CD4-positive, CD25-positive, alpha-beta regulatory T cell (primary cell): ENCODE measurements around the gene ZNF609. TPM values are rescaled to one million over a fixed set of nuclear protein-coding genes. Genes with fewer than 3 reads are reported as not detected.

Source experiments
- ATAC-seq, 2 donors: fragments of 150-1000 bp; cut with Tn5 transposase; one replicate each; pipeline ENCODE4 v1.10.0; 2021; ENCODE audit warnings: low read depth in 2 of 2, moderate number of reproducible peaks in 2 of 2, moderate library complexity in 1 of 2
- DNase-seq, 3 donors: peaks; one replicate each; pipeline versions ENCODE4 v3.0.0 to v3.0.0-alpha.2; 2012 to 2022; ENCODE audit warnings: mixed read lengths in 1 of 3
- H3K27ac ChIP-seq: one replicate; pipeline ENCODE4 v1.7.0; 2013; ENCODE audit warnings: mild to moderate bottlenecking, low read length; ENCODE audit not compliant: insufficient read depth, poor library complexity, severe bottlenecking
- H3K27me3 ChIP-seq: one replicate; pipeline ENCODE4 v1.7.0; 2013; ENCODE audit warnings: low read length; ENCODE audit not compliant: control insufficient read depth, insufficient read depth
- H3K36me3 ChIP-seq: one replicate; pipeline ENCODE4 v1.7.0; 2013; ENCODE audit warnings: mild to moderate bottlenecking, low read length, moderate library complexity; ENCODE audit not compliant: control insufficient read depth, insufficient read depth
- H3K4me1 ChIP-seq: 2 replicates; pipeline ENCODE4 v1.7.0; 2013; ENCODE audit warnings: mild to moderate bottlenecking, low read length; ENCODE audit not compliant: insufficient read depth, control insufficient read depth, poor library complexity, severe bottlenecking
- H3K4me3 ChIP-seq: one replicate; pipeline ENCODE4 v1.7.0; 2013; ENCODE audit warnings: low read depth, mild to moderate bottlenecking, low read length, moderate library complexity
- H3K9me3 ChIP-seq, 2 experiments: 1 replicate in 1 of 2; 2 replicates in 1 of 2; pipeline ENCODE4 v1.7.0; 2013; ENCODE audit warnings: low read length in 2 of 2, mild to moderate bottlenecking in 1 of 2, moderate library complexity in 1 of 2; ENCODE audit not compliant: control insufficient read depth in 2 of 2
- H3K27ac Mint-ChIP-seq, 3 donors: one replicate each; pipeline ENCODE4 v1.8.0; 2020 to 2022; ENCODE audit warnings: mild to moderate bottlenecking in 3 of 3, mixed read lengths in 3 of 3, moderate library complexity in 2 of 3
- H3K27me3 Mint-ChIP-seq: one replicate; pipeline ENCODE4 v1.8.0; 2022; ENCODE audit warnings: mild to moderate bottlenecking, mixed read lengths
- H3K36me3 Mint-ChIP-seq: one replicate; pipeline ENCODE4 v1.8.0; 2020; ENCODE audit warnings: mixed read lengths
- H3K4me1 Mint-ChIP-seq, 4 donors: one replicate each; pipeline ENCODE4 v1.8.0; 2020 to 2022; ENCODE audit warnings: mixed read lengths in 4 of 4, mild to moderate bottlenecking in 1 of 4
- H3K4me3 Mint-ChIP-seq, 4 donors: one replicate each; pipeline ENCODE4 v1.8.0; 2020 to 2022; ENCODE audit warnings: mild to moderate bottlenecking in 4 of 4, mixed read lengths in 4 of 4, moderate library complexity in 3 of 4
- H3K9me3 Mint-ChIP-seq, 7 donors: one replicate each; pipeline ENCODE4 v1.8.0; 2020 to 2022; ENCODE audit warnings: mixed read lengths in 7 of 7, mild to moderate bottlenecking in 3 of 7, moderate library complexity in 2 of 7
- polyA plus RNA-seq, 4 donors: library from polyadenylated mRNA; unstranded; fragments of 300-500 nt; fragmentation: Illumina TruSeq; gene quantifications; one replicate each; pipeline ENCODE4 v1.2.3, GENCODE V29; 2021
- total RNA-seq: library from RNA; stranded (reverse); gene quantifications from one replicate; pipeline ENCODE4 v1.2.3, GENCODE V29; 2022

Gene ZNF609
- total and polyA plus RNA-seq, 5 donors from 2014 or later: 0.64 to 39.0 (median 2.0) TPM

- Histone ChIP-seq H3K36me3 (peaks cover 17% of the 10 kb centered on the region), H3K4me3 (peak overlapping the region; percentile 84), H3K27ac (peak overlapping the region; percentile 56), H3K9me3 (no peaks in the 10 kb centered on the region), H3K27me3 (no peaks in the 10 kb centered on the region), H3K4me1 (peaks cover 37% of the 10 kb centered on the region)
- DNase-seq: peak in 1 of 3 donors; percentile 12
- Mint-ChIP-seq H3K36me3 (no peaks in the 10 kb centered on the region), H3K27ac (peak overlapping the region in 2 of 3 donors; percentile 75 to 87), H3K4me1 (peaks cover 36 to 46% (median 42%) of the 10 kb centered on the region in 4 donors), H3K4me3 (peak overlapping the region; percentile 82 to 95 (median 90)), H3K9me3 (no peaks in the 10 kb centered on the region), H3K27me3 (no peaks in the 10 kb centered on the region)
- no peak for ATAC-seq
Observed at GRCh38 chr15:64459066-64459781, 1.2 kb upstream of the ZNF609 start.

GRCh38 chr15:64460724-64461720 is 644 bp downstream of the ZNF609 start:
- no peaks in the 10 kb centered on the region for H3K36me3 ChIP-seq
- peak; percentile 36 to 37 for ATAC-seq
- H3K4me3 ChIP-seq: peak overlapping the region; percentile 92
- H3K4me1 Mint-ChIP-seq: peaks cover 44 to 58% (median 48%) of the 10 kb centered on the region in 4 donors
- peak overlapping the region; percentile 56 for H3K27ac ChIP-seq
- no peaks in the 10 kb centered on the region for H3K9me3 Mint-ChIP-seq
- peak overlapping the region; percentile 78 to 93 (median 90) for H3K27ac Mint-ChIP-seq
- peak in 2 of 3 donors; percentile 23 to 62 for DNase-seq
- H3K27me3 ChIP-seq: no peaks in the 10 kb centered on the region
- H3K27me3 Mint-ChIP-seq: no peaks in the 10 kb centered on the region
- peaks cover 46% of the 10 kb centered on the region for H3K4me1 ChIP-seq
- H3K4me3 Mint-ChIP-seq: peak overlapping the region; percentile 77 to 91 (median 90)
- H3K36me3 Mint-ChIP-seq: no peaks in the 10 kb centered on the region
- no peaks in the 10 kb centered on the region for H3K9me3 ChIP-seq

- DNase-seq (peak in 1 of 3 donors; percentile 28), ATAC-seq (peak in 1 of 2 donors; percentile 4)
- H3K4me3 ChIP-seq: peak overlapping the region; percentile 92
- no peaks in the 10 kb centered on the region for H3K27me3 Mint-ChIP-seq
- H3K36me3 Mint-ChIP-seq: peaks cover 2% of the 10 kb centered on the region
- H3K9me3 ChIP-seq: no peaks in the 10 kb centered on the region
- H3K4me3 Mint-ChIP-seq: peak overlapping the region; percentile 77 to 91 (median 90)
- no peaks in the 10 kb centered on the region for H3K27me3 ChIP-seq
- peak overlapping the region; percentile 78 to 93 (median 90) for H3K27ac Mint-ChIP-seq
- H3K4me1 Mint-ChIP-seq: peaks cover 38 to 60% (median 55%) of the 10 kb centered on the region in 4 donors
- no peaks in the 10 kb centered on the region for H3K36me3 ChIP-seq
- peak overlapping the region; percentile 53 for H3K27ac ChIP-seq
- H3K9me3 Mint-ChIP-seq: no peaks in the 10 kb centered on the region
- H3K4me1 ChIP-seq: peaks cover 46% of the 10 kb centered on the region
Observed at GRCh38 chr15:64461721-64462162, 1.4 kb downstream of the ZNF609 start.

GRCh38 chr15:64462492-64462891 is 2.1 kb downstream of the ZNF609 start:
- Mint-ChIP-seq H3K9me3 (no peaks in the 10 kb centered on the region), H3K27ac (peak overlapping the region in 1 of 3 donors; percentile 93), H3K27me3 (no peaks in the 10 kb centered on the region), H3K4me1 (peaks cover 36 to 68% (median 58%) of the 10 kb centered on the region in 4 donors), H3K4me3 (peak overlapping the region; percentile 79 to 91 (median 90)), H3K36me3 (peaks cover 8% of the 10 kb centered on the region)
- Histone ChIP-seq H3K9me3 (no peaks in the 10 kb centered on the region), H3K27me3 (no peaks in the 10 kb centered on the region), H3K4me1 (peaks cover 46% of the 10 kb centered on the region), H3K27ac (no peak overlapping the region), H3K4me3 (peak overlapping the region; percentile 92), H3K36me3 (no peaks in the 10 kb centered on the region)
- no peak for ATAC-seq
- no peak for DNase-seq

GRCh38 chr15:64464276-64465005 is 4.1 kb downstream of the ZNF609 start:
- H3K9me3 ChIP-seq: no peaks in the 10 kb centered on the region
- H3K27me3 Mint-ChIP-seq: no peaks in the 10 kb centered on the region
- H3K4me3 Mint-ChIP-seq: peak overlapping the region; percentile 15 to 56 (median 36)
- DNase-seq (no peak), ATAC-seq (no peak)
- peaks cover 45% of the 10 kb centered on the region for H3K4me1 ChIP-seq
- H3K36me3 ChIP-seq: no peaks in the 10 kb centered on the region
- no peaks in the 10 kb centered on the region for H3K27me3 ChIP-seq
- no peak overlapping the region for H3K27ac ChIP-seq
- H3K4me3 ChIP-seq: peak overlapping the region; percentile 26
- H3K27ac Mint-ChIP-seq: peak overlapping the region in 2 of 3 donors; percentile 3 to 25
- no peaks in the 10 kb centered on the region for H3K9me3 Mint-ChIP-seq
- H3K4me1 Mint-ChIP-seq: peaks cover 32 to 76% (median 63%) of the 10 kb centered on the region in 4 donors
- H3K36me3 Mint-ChIP-seq: peaks cover 8% of the 10 kb centered on the region

- Mint-ChIP-seq H3K4me1 (peaks cover 20 to 66% (median 53%) of the 10 kb centered on the region in 4 donors), H3K36me3 (peaks cover 8% of the 10 kb centered on the region), H3K27me3 (no peaks in the 10 kb centered on the region), H3K4me3 (peak overlapping the region in 1 of 4 donors; percentile 48), H3K9me3 (no peaks in the 10 kb centered on the region), H3K27ac (peak overlapping the region in 2 of 3 donors; percentile 55 to 61)
- Histone ChIP-seq H3K4me1 (peaks cover 30% of the 10 kb centered on the region), H3K9me3 (no peaks in the 10 kb centered on the region), H3K27ac (no peak overlapping the region), H3K36me3 (no peaks in the 10 kb centered on the region), H3K27me3 (no peaks in the 10 kb centered on the region), H3K4me3 (no peak overlapping the region)
- no peak for DNase-seq
- ATAC-seq: no peak
Observed at GRCh38 chr15:64466408-64467141, 6.2 kb downstream of the ZNF609 start.
